Mesodermal cell (in vitro differentiated cells): Measurements from ENCODE around the gene TIMM8A. TPM values are rescaled to one million over a fixed set of nuclear protein-coding genes. Genes with fewer than 3 reads are reported as not detected.
A peak's percentile ranks its signal among the peaks of the same experiment; 100 is the strongest.

Source experiments
- H3K27ac ChIP-seq: 2 replicates; pipeline ENCODE4 v1.7.0; 2013; ENCODE audit warnings: mild to moderate bottlenecking, low read depth, low read length, moderate library complexity; ENCODE audit not compliant: severe bottlenecking
- H3K36me3 ChIP-seq: 2 replicates; pipeline ENCODE4 v1.7.1; 2013; ENCODE audit warnings: mild to moderate bottlenecking, low read length, moderate library complexity; ENCODE audit not compliant: control insufficient read depth, insufficient read depth
- H3K4me1 ChIP-seq: one replicate; pipeline ENCODE4 v1.7.1; 2013; ENCODE audit warnings: mild to moderate bottlenecking, low read length; ENCODE audit not compliant: insufficient read depth, control insufficient read depth, poor library complexity, severe bottlenecking
- H3K4me3 ChIP-seq: 2 replicates; pipeline ENCODE4 v1.7.0; 2013; ENCODE audit warnings: low read length, control low read depth, mild to moderate bottlenecking; ENCODE audit not compliant: insufficient read depth, poor library complexity, severe bottlenecking; ENCODE audit errors: extremely low read depth
- H3K9me3 ChIP-seq: 2 replicates; pipeline ENCODE4 v1.7.1; 2013; ENCODE audit warnings: mild to moderate bottlenecking, low read length, moderate library complexity; ENCODE audit not compliant: control insufficient read depth
- WGBS, 2 experiments: methylation state at CpG; one replicate each; pipeline ENCODE4 v1.1.5; 2013; ENCODE audit warnings: missing lambda C conversion rate in 2 of 2; ENCODE audit not compliant: insufficient coverage in 2 of 2; 5-methylcytosine and 5-hydroxymethylcytosine counted together
- polyA plus RNA-seq, 2 experiments: library from polyadenylated mRNA; stranded (reverse); fragments of 50-300 nt; gene quantifications; one replicate each; pipeline ENCODE4 v1.2.3, GENCODE V29; 2013

Gene TIMM8A
- 10.0 TPM for polyA plus RNA-seq (2013, experiment 1 of 2)
- 10.6 TPM for polyA plus RNA-seq (2013, experiment 2 of 2)

GRCh38 chrX:101348452-101349192, at the start of gene TIMM8A:
Gene TIMM8A (minus strand): TSS chrX:101348742. CDS start chrX:101348664, 78 bp downstream.
- 1 to 2% methylated on average over 9 to 13 of the region's 55 CpGs for WGBS, 2 experiments
- Histone ChIP-seq H3K4me3 (peak within 1 kb of the TSS; percentile 58), H3K9me3 (no peaks in the 10 kb centered on the region), H3K27ac (peak within 1 kb of the TSS; percentile 45), H3K4me1 (no peaks in the 10 kb centered on the region), H3K36me3 (peaks cover 8% of the 10 kb centered on the region)

- Histone ChIP-seq H3K36me3 (peaks cover 47% of the 10 kb centered on the region), H3K9me3 (no peaks in the 10 kb centered on the region), H3K4me1 (peaks cover under 1% of the 10 kb centered on the region), H3K4me3 (no peak overlapping the region), H3K27ac (no peak overlapping the region)
- 100% methylated on average over 1 of the region's 4 CpGs; no CpG with 5 or more reads in 1 of the 2 experiments for WGBS, 2 experiments
These were observed 49.2 kb upstream of the TIMM8A start for GRCh38 chrX:101397779-101398178.

GRCh38 chrX:101395789-101396188, 47.2 kb upstream of the TIMM8A start:
- WGBS, 2 experiments = no CpG with 5 or more reads among the region's 1 CpG
- Histone ChIP-seq H3K9me3 (no peaks in the 10 kb centered on the region), H3K4me1 (peaks cover 2% of the 10 kb centered on the region), H3K36me3 (peaks cover 44% of the 10 kb centered on the region), H3K4me3 (no peak overlapping the region), H3K27ac (no peak overlapping the region)

- H3K36me3 ChIP-seq = peaks cover 33% of the 10 kb centered on the region
These were observed 45.8 kb upstream of the TIMM8A start for GRCh38 chrX:101394372-101394771.

GRCh38 chrX:101393530-101394305, 45.2 kb upstream of the TIMM8A start:
- Histone ChIP-seq H3K36me3 (peaks cover 32% of the 10 kb centered on the region), H3K4me1 (peaks cover 2% of the 10 kb centered on the region)

More at GRCh38 chrX:101394372-101394771, 45.8 kb upstream of the TIMM8A start:
- no peak overlapping the region for H3K27ac ChIP-seq
- H3K4me1 ChIP-seq = peaks cover 2% of the 10 kb centered on the region
- no peaks in the 10 kb centered on the region for H3K9me3 ChIP-seq
- no peak overlapping the region for H3K4me3 ChIP-seq

GRCh38 chrX:101391831-101392230, 43.3 kb upstream of the TIMM8A start:
- Histone ChIP-seq H3K4me1 (peaks cover 2% of the 10 kb centered on the region), H3K27ac (peak overlapping the region; percentile 16), H3K4me3 (peak overlapping the region; percentile 58), H3K36me3 (peaks cover 32% of the 10 kb centered on the region), H3K9me3 (no peaks in the 10 kb centered on the region)
- 40 to 100% methylated on average over 1 of the region's 6 CpGs for WGBS, 2 experiments

More at GRCh38 chrX:101393530-101394305, 45.2 kb upstream of the TIMM8A start:
- Histone ChIP-seq H3K4me3 (no peak overlapping the region), H3K27ac (no peak overlapping the region), H3K9me3 (no peaks in the 10 kb centered on the region)
- WGBS, 2 experiments = 100% methylated on average over 1 to 3 of the region's 11 CpGs

- Histone ChIP-seq H3K4me1 (peaks cover 2% of the 10 kb centered on the region), H3K9me3 (no peaks in the 10 kb centered on the region), H3K4me3 (peak within 1 kb of the TSS; percentile 58), H3K27ac (peak within 1 kb of the TSS; percentile 57), H3K36me3 (peaks cover 25% of the 10 kb centered on the region)
- 0% methylated on average over 6 to 12 of the region's 47 CpGs for WGBS, 2 experiments
These were observed 42.4 kb upstream of the TIMM8A start, which contains the start of gene RPL36A for GRCh38 chrX:101390664-101391525. Gene RPL36A (plus strand): TSS chrX:101391011. CDS start chrX:101391044, 33 bp downstream.

- H3K36me3 ChIP-seq = peaks cover 11% of the 10 kb centered on the region
- WGBS, 2 experiments = no CpG with 5 or more reads among the region's 3 CpGs
- no peak overlapping the region for H3K4me3 ChIP-seq
- peaks cover 2% of the 10 kb centered on the region for H3K4me1 ChIP-seq
- H3K9me3 ChIP-seq = no peaks in the 10 kb centered on the region
- H3K27ac ChIP-seq = no peak overlapping the region
These were observed 40.1 kb upstream of the TIMM8A start for GRCh38 chrX:101388604-101389003.

GRCh38 chrX:101386542-101386885, 38.0 kb upstream of the TIMM8A start:
- no peaks in the 10 kb centered on the region for H3K4me1 ChIP-seq
- no peak overlapping the region for H3K4me3 ChIP-seq
- WGBS, 2 experiments = 83 to 96% methylated on average over 1 to 4 of the region's 6 CpGs
- H3K36me3 ChIP-seq = no peaks in the 10 kb centered on the region
- H3K9me3 ChIP-seq = no peaks in the 10 kb centered on the region
- no peak overlapping the region for H3K27ac ChIP-seq

GRCh38 chrX:101385795-101386541, 37.4 kb upstream of the TIMM8A start, which contains the start of gene BTK:
Gene BTK (minus strand): TSS chrX:101386191. CDS start chrX:101375284, 10,907 bp downstream.
- no peaks in the 10 kb centered on the region for H3K36me3 ChIP-seq
- no peak within 1 kb of the TSS for H3K27ac ChIP-seq
- no peaks in the 10 kb centered on the region for H3K4me1 ChIP-seq
- 72 to 82% methylated on average over 3 to 6 of the region's 9 CpGs for WGBS, 2 experiments
- no peaks in the 10 kb centered on the region for H3K9me3 ChIP-seq
- no peak within 1 kb of the TSS for H3K4me3 ChIP-seq
